Choroid plexus epithelial cell (primary cell): Measurements from ENCODE around the gene USP2.

Experiments used
- DNase-seq: peaks from one replicate; pipeline ENCODE4 v3.0.0-alpha.2; 2010; ENCODE audit warnings: low read depth
- H3K4me3 ChIP-seq: 2 replicates; pipeline ENCODE4 v1.5.1; 2011; ENCODE audit warnings: low read depth, mild to moderate bottlenecking, control low read depth, low read length, moderate library complexity
- TF ChIP-seq, protein P1 (sequence below): conservative IDR thresholded peaks from 2 replicates; pipeline ENCODE4 v1.5.1; 2011; ENCODE audit warnings: low read depth, mild to moderate bottlenecking, control low read depth, inconsistent platforms, low read length, moderate library complexity

USP2 gene

DNA sequence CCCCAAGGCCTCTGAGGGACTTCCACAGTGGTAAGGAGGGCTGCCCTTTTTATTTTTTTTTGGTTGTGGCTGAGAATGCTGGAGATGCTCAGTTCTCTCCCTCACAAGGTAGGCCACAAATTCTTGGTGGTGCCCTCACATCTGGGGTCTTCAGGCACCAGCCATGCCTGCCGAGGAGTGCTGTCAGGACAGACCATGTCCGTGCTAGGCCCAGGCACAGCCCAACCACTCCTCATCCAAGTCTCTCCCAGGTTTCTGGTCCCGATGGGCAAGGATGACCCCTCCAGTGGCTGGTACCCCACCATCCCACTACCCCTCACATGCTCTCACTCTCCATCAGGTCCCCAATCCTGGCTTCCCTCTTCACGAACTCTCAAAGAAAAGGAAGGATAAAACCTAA, 37.3 kb upstream of the USP2 start:
- H3K4me3 ChIP-seq: no peak overlapping the region
- TF ChIP-seq, protein P1, sequence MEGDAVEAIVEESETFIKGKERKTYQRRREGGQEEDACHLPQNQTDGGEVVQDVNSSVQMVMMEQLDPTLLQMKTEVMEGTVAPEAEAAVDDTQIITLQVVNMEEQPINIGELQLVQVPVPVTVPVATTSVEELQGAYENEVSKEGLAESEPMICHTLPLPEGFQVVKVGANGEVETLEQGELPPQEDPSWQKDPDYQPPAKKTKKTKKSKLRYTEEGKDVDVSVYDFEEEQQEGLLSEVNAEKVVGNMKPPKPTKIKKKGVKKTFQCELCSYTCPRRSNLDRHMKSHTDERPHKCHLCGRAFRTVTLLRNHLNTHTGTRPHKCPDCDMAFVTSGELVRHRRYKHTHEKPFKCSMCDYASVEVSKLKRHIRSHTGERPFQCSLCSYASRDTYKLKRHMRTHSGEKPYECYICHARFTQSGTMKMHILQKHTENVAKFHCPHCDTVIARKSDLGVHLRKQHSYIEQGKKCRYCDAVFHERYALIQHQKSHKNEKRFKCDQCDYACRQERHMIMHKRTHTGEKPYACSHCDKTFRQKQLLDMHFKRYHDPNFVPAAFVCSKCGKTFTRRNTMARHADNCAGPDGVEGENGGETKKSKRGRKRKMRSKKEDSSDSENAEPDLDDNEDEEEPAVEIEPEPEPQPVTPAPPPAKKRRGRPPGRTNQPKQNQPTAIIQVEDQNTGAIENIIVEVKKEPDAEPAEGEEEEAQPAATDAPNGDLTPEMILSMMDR: no peak

DNA sequence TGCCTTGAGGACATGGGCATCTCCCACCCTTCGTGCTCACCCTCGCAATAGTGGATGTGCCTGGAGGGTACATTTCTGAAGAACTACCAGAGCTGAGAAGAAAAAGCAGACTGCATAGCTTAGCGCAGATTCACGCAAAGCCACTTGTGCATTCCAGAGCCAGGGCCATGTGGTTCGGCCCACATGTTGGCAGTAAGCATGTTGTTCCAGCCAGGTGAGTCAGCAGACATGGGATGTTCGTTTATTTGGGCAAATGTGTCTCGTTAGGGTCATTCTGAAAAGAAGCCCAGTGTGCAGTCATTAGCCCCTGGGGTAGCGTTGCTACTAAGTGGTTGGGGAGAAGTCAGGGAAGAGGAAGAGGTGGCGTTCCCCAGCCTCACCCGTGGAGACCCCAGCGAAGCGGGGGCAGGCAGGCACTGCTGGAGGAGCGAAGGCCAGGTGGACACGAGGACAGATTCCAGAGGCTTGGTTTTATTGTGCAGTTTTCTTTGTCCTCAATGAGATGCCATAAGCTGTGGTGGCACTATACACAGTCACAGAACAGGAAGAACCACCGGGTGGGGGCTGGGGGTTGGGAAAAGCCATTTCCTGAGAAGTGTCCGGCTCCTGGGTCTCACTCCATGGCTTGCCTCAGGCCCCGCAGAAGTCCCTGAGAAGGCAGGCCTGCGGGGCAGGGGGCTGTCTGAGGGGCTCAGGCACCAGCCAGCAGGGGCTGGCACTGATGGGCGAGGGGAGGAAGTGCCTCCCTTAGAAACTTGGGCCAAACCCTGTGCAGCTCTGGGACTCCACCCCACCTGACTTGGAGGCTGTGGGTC, 36.4 kb upstream of the USP2 start:
- peak; percentile 47 for DNase-seq
- TF ChIP-seq, protein P1: no peak
- H3K4me3 ChIP-seq: no peak overlapping the region

More for the DNA sequence above, 37.3 kb upstream of the USP2 start:
- no peak for DNase-seq

GRCh38 chr11:119416606-119417580, 35.4 kb upstream of the USP2 start:
- TF ChIP-seq, protein P1: no peak
- DNase-seq: no peak
- H3K4me3 ChIP-seq: no peak overlapping the region

GRCh38 chr11:119415966-119416365, 34.5 kb upstream of the USP2 start:
- no peak overlapping the region for H3K4me3 ChIP-seq
- no peak for DNase-seq

GRCh38 chr11:119415517-119415916, 34.0 kb upstream of the USP2 start:
- TF ChIP-seq, protein P1: no peak
- no peak for DNase-seq
- no peak overlapping the region for H3K4me3 ChIP-seq

More at GRCh38 chr11:119415966-119416365, 34.5 kb upstream of the USP2 start:
- TF ChIP-seq, protein P1: no peak

DNA sequence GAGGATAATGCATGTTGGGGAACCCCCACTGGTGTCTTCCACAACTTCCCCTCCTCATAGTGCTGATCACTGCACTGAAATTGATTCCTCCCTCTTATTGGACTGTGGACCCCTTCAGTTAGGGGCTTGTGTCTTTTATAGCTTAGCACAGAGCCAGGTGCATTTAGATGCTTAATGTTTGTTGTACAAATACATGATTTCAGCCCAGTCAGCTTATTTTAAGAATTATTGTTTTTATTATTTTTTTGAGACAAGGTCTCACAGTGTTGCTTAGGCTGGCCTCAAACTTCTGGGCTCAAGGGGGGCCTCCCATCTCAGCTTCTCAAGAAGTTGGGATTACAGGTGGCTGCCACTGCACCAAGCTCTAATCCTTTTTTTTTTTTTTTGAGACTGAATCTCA, 33.2 kb upstream of the USP2 start:
- DNase-seq: no peak
- no peak overlapping the region for H3K4me3 ChIP-seq
- TF ChIP-seq, protein P1: no peak
